SHP77 (cell line): ENCODE measurements around the gene MTUS2.

ENCODE experiments used
- DNase-seq, 2 experiments: peaks; one replicate each; lab custom pipeline; 2025; lab: John Stamatoyannopoulos, UW

Gene MTUS2

DNA sequence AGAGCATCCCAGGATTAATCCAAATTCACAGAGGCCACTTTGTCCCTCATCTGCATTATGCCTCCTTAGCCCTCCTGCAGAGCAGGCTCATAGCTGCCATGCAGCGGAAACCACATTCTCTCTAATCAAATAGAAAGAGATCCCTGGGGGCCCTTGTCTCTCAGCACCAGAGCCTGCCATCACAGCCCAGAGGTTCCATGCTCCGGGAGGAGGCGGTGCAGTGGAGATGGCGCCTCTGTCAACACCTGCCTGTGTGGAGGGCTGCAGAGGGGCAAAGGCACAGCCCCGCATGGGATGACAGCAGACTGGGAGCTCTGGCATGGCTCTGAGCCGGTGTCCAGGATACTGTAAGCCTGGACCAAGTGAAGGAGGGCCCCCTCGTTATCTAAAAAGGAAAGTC is 664.1 kb downstream of the MTUS2 start:
- DNase-seq = no peak

- DNase-seq = no peak
Measured at GRCh38 chr13:29484796-29485195, 664.7 kb downstream of the MTUS2 start.

- no peak for DNase-seq
Measured at GRCh38 chr13:29486551-29486950, 666.4 kb downstream of the MTUS2 start.

GRCh38 chr13:29487466-29488454 is 667.6 kb downstream of the MTUS2 start:
- DNase-seq = no peak

DNA sequence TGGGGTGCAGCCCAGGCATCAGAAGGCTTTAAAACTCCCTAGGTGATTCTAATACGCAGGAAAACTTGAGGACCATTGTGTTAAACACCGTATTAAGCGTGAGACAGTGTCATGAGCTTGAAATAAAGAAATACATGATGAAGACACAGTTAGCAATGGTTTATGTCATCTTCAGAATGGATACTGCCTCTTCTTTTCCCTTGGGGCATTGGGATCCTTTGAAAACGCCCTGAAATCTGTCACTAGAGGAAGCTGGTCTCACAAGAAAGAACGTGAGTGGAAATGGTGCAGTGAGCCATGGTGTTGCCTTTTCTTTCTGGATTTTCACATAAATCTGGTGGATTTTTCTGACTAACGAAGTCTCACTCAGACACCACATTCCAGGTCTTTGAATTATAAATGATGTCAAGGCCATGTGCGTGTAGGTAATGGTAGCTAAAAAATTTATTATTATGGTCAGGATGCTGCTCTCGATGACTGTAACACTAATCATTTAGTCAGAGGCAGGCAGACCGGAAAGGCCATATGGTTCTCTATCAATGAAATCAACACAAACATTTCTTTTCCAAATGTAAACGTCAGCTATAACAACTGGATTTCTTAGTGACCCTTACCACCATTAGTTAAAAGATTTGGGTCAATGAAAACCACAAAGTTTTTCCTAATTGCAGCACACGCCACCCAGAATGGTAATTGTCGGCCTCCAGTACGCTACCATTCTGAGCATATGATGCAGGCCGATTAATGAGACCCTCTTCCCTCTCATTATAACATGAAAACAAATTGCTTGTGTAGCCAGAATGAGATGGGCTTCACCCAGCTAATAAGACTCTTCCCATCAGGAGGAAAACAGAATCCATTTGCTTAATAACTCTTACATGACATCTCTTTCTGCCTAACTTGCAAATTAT is 669.8 kb downstream of the MTUS2 start:
- DNase-seq = no peak

GRCh38 chr13:29490561-29490885 is 670.4 kb downstream of the MTUS2 start:
- DNase-seq = no peak

DNA sequence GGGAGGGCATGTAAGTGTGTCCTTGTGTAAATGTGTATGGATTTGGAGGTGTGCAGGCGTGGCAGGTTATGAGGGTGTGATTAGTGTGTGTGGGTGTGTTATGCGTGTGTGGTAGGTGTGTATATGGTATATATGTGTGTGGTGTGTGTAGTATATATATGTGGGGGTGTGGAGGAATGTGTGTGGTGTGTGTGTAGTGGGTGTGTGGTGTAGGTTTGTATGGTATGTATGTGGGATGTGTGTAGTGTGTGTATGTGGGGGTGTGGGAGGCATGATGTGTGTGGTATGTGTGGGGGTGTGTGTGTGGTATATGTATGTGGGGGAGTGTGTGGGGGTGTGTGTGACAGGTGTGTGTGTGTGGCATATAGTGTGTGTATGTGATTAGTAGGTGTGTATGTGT is 671.1 kb downstream of the MTUS2 start:
- DNase-seq = no peak

DNA sequence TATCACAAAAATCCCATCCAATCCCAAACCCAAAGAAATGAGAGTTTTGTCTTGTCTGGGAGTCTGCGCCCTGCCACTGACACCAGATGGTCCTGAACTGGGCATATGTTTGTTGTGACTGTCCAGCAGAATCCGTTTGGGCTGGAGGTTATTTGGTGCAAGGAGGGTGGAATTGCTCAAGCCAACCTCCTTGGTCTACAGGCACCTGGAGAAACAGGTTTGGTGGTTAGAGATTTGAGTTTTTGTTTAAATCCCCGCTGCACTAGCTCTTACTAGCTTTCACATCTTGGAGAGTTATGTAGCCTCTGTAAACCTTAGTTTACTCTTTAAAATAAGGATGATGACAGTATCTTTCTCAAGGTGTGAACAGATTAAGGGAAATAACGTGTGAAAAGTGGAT is 673.7 kb downstream of the MTUS2 start:
- DNase-seq = no peak

DNA sequence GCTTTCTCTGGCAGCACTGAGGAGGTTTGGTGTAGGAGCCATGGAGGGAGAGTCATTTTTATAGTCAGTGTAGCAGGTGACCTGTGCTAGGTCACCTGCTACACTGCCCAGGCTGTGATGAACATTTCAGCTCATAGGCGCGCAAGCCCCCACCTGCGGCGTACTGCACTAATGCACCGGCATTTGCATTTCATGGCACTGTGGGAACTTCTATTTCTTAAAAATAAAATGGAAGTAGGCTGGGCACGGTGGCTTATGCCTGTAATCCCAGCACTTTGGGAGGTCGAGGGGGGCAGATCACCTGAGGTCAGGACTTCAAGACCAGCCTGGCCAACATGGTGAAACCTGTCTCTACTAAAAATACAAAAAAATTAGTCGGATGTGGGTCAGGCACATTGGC is 674.4 kb downstream of the MTUS2 start:
- DNase-seq = no peak

- no peak for DNase-seq
Measured at GRCh38 chr13:29496241-29496712, 676.1 kb downstream of the MTUS2 start.

- DNase-seq = no peak
Measured at GRCh38 chr13:29497137-29497654, 677.1 kb downstream of the MTUS2 start.

DNA sequence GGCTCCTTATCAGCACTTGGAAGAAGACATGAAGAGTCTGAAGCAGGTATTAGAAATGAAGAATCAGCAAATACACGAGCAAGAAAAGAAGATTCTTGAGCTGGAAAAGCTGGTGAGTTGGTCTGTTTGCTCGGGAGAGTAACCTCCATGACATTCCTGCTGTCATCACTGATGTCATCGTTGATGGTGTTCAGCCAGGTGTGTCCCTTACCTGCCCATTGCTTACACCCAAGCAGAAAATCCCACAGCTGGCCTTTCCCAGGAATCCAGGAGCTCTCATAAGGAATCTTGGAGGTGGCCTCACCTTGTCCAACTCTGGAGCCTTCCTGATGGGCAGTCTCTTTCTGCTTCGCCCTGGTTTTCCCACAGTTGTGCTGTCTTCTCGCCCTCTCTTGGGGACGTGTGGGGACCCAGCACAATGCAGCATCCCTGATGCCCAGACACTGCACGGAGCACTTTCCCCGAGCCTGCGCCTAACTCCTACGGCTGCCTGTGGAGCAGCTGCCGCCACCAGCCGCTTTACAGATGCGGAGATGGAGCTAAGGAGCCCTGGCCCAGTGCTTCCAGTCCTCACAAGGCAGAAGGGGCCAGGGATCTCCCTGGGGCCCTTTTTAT is 678.4 kb downstream of the MTUS2 start:
- no peak for DNase-seq

DNA sequence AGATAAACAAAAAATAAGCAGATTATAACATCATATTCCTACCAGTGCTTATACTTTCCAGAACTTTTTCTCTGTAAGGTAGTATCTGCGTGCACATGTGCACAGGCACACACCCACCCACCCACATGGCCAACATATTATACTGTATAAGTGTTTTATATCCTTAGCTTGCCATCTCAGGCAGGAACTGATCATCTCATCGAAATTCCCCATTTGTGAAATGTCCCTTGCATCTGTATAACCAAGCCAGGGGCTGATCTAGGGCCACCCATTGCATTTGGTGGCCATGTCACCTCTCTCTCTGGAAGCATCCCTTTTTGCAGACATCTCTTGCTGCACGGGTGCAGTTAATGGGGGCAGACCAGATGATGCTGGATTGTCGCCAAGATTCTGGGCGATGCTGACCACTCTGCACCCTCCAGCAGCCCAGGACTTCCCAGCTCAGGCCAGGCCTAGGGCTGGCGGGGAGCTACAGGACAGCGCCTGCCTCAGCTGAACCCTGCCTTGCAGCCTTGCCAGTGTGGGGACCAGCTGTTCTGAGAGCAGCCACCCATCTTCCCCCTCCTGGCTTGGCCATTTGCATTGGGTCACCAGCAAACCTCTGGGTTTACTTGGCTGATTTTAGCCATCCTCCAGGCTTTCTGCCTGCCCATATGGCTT is 679.5 kb downstream of the MTUS2 start:
- no peak for DNase-seq

DNA sequence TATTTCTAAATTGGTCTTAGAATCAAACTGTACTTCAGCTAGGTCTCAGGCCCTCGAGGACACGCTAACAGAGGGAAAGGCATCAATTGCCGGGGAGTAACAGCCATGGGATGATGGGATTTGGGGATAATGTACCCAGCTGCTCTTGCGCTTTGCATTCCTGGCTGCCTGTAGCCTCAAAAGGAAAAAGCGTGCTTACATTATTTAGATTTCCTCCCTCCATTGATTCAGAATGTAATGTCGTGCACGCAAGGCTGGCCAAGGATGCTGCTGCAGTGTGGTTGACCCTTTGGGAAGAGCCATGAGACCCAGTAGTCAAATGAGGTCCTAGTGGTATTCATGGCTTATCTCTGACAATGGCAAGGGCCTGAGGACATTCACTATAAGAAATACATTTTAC is 680.2 kb downstream of the MTUS2 start:
- DNase-seq = no peak

DNA sequence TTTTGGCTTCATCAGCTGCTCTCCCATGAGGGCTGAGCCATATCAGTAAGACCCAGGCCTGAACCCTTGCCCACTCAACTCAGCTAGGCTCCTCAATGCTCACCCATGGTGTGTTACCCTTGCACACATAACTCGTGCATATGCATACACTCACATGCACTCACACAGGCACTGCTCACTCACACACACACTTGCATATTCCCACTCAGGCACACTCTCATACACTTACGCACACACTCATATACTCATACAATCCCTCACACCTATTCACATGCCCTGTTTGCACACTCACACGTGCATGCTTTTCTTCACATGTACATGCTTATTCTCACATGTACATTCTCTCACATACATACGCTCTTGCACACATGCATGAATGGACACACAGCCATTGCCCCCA is 681.5 kb downstream of the MTUS2 start:
- DNase-seq = no peak

- DNase-seq = no peak
Measured at GRCh38 chr13:29502391-29503008, 682.4 kb downstream of the MTUS2 start.

GRCh38 chr13:29503041-29503837 is 683.1 kb downstream of the MTUS2 start:
- DNase-seq = no peak

GRCh38 chr13:29504691-29505090 is 684.6 kb downstream of the MTUS2 start:
- DNase-seq = no peak

GRCh38 chr13:29505511-29505910 is 685.4 kb downstream of the MTUS2 start:
- DNase-seq = no peak

- DNase-seq = no peak
Measured at GRCh38 chr13:29505950-29506349, 685.8 kb downstream of the MTUS2 start.
